SJSA1 (cell line): ENCODE measurements around the gene PSD2. TPM values are rescaled to one million over a fixed set of nuclear protein-coding genes. Genes with fewer than 3 reads are reported as not detected.

ENCODE experiments used
- DNase-seq, 2 experiments: peaks; one replicate each; pipeline ENCODE4 v3.0.0-alpha.2; 2015 to 2020; ENCODE audit warnings: low spot score in 2 of 2, low read depth in 1 of 2
- H3K27ac ChIP-seq: fragments of 250-450 bp; sonication (Bioruptor Pico); 2 replicates; pipeline ENCODE4 v1.5.1; 2020; ENCODE audit warnings: mild to moderate bottlenecking, moderate library complexity
- H3K27me3 ChIP-seq: fragments of 250-450 bp; sonication (Bioruptor Pico); replicated peaks from 2 replicates; pipeline ENCODE4 v1.5.1; 2020; ENCODE audit warnings: mild to moderate bottlenecking, moderate library complexity
- H3K36me3 ChIP-seq: fragments of 250-450 bp; sonication (Bioruptor Pico); 2 replicates; pipeline ENCODE4 v1.5.1; 2020; ENCODE audit warnings: mild to moderate bottlenecking
- H3K4me1 ChIP-seq: fragments of 250-450 bp; sonication (Bioruptor Pico); replicated peaks from 2 replicates; pipeline ENCODE4 v1.6.1; 2021; ENCODE audit warnings: mild to moderate bottlenecking
- H3K4me3 ChIP-seq: fragments of 250-450 bp; sonication (Bioruptor Pico); 2 replicates; pipeline ENCODE4 v1.5.1; 2020; ENCODE audit warnings: mild to moderate bottlenecking
- H3K9me3 ChIP-seq: fragments of 250-450 bp; sonication (Bioruptor Pico); replicated peaks from 2 replicates; pipeline ENCODE4 v1.5.1; 2020; ENCODE audit warnings: mild to moderate bottlenecking
- total RNA-seq: library from RNA; depleted of rRNA; stranded (reverse); fragments of >200 nt; shearing (Covaris generic); gene quantifications from 2 replicates; pipeline ENCODE4 v1.2.3, GENCODE V29; 2014

Gene PSD2
- total RNA-seq, 1 experiment from 2014 or later = 0.03 TPM

- no peaks in the 10 kb centered on the region for H3K36me3 ChIP-seq
- H3K27ac ChIP-seq = no peak overlapping the region
- no peak overlapping the region for H3K4me3 ChIP-seq
- no peaks in the 10 kb centered on the region for H3K9me3 ChIP-seq
- peaks cover 13% of the 10 kb centered on the region for H3K4me1 ChIP-seq
- DNase-seq = no peak
- H3K27me3 ChIP-seq = no peaks in the 10 kb centered on the region
These were observed 24.9 kb upstream of the PSD2 start for GRCh38 chr5:139770722-139771121.

GRCh38 chr5:139772089-139772791 is 23.4 kb upstream of the PSD2 start:
- no peak for DNase-seq
- H3K4me3 ChIP-seq = no peak overlapping the region
- H3K27ac ChIP-seq = no peak overlapping the region
- H3K9me3 ChIP-seq = no peaks in the 10 kb centered on the region
- H3K36me3 ChIP-seq = no peaks in the 10 kb centered on the region
- H3K27me3 ChIP-seq = no peaks in the 10 kb centered on the region
- H3K4me1 ChIP-seq = peaks cover 9% of the 10 kb centered on the region

- DNase-seq = no peak
- Histone ChIP-seq H3K4me1 (peaks cover 9% of the 10 kb centered on the region), H3K4me3 (no peak overlapping the region), H3K36me3 (no peaks in the 10 kb centered on the region), H3K27ac (no peak overlapping the region), H3K27me3 (no peaks in the 10 kb centered on the region), H3K9me3 (no peaks in the 10 kb centered on the region)
These were observed 22.5 kb upstream of the PSD2 start for GRCh38 chr5:139772927-139773690.

- Histone ChIP-seq H3K4me3 (no peak overlapping the region), H3K36me3 (no peaks in the 10 kb centered on the region), H3K27me3 (0 out of 2 replicates have a peak, but pooled peaks cover 9% of the 10 kb centered on the region), H3K9me3 (no peaks in the 10 kb centered on the region), H3K4me1 (peaks cover 9% of the 10 kb centered on the region), H3K27ac (no peak overlapping the region)
- DNase-seq = peak; percentile 54 to 87
These were observed 20.5 kb upstream of the PSD2 start for GRCh38 chr5:139774980-139775661.

- H3K27ac ChIP-seq = no peak overlapping the region
- no peak for DNase-seq
- peaks cover 9% of the 10 kb centered on the region for H3K4me1 ChIP-seq
- no peak overlapping the region for H3K4me3 ChIP-seq
- H3K9me3 ChIP-seq = no peaks in the 10 kb centered on the region
- peaks cover 12% of the 10 kb centered on the region; the same call in 1 of the 2 replicates for H3K27me3 ChIP-seq
- H3K36me3 ChIP-seq = no peaks in the 10 kb centered on the region
These were observed 19.7 kb upstream of the PSD2 start for GRCh38 chr5:139775872-139776271.

GRCh38 chr5:139776861-139777260 is 18.7 kb upstream of the PSD2 start:
- Histone ChIP-seq H3K9me3 (no peaks in the 10 kb centered on the region), H3K27me3 (peaks cover 14% of the 10 kb centered on the region; the same call in 1 of the 2 replicates), H3K27ac (no peak overlapping the region), H3K36me3 (no peaks in the 10 kb centered on the region), H3K4me3 (no peak overlapping the region), H3K4me1 (peaks cover 9% of the 10 kb centered on the region)
- DNase-seq = no peak

- Histone ChIP-seq H3K27me3 (peaks cover 17% of the 10 kb centered on the region; the same call in 1 of the 2 replicates), H3K27ac (no peak overlapping the region), H3K4me1 (0 out of 2 replicates have a peak, but pooled peaks cover 3% of the 10 kb centered on the region), H3K4me3 (no peak overlapping the region), H3K9me3 (no peaks in the 10 kb centered on the region), H3K36me3 (no peaks in the 10 kb centered on the region)
- DNase-seq = no peak
These were observed 12.1 kb upstream of the PSD2 start for GRCh38 chr5:139783436-139783965.

- H3K27ac ChIP-seq = no peak overlapping the region
- no peaks in the 10 kb centered on the region for H3K9me3 ChIP-seq
- H3K27me3 ChIP-seq = peaks cover 11% of the 10 kb centered on the region
- H3K36me3 ChIP-seq = no peaks in the 10 kb centered on the region
- no peak overlapping the region for H3K4me3 ChIP-seq
- H3K4me1 ChIP-seq = 0 out of 2 replicates have a peak, but pooled peaks cover 3% of the 10 kb centered on the region
- DNase-seq = no peak
These were observed 11.1 kb upstream of the PSD2 start for GRCh38 chr5:139784488-139784887.

- H3K27ac ChIP-seq = no peak overlapping the region
- DNase-seq = no peak
- H3K36me3 ChIP-seq = no peaks in the 10 kb centered on the region
- no peak overlapping the region; the same call in 1 of the 2 replicates for H3K4me3 ChIP-seq
- H3K9me3 ChIP-seq = no peaks in the 10 kb centered on the region
- H3K27me3 ChIP-seq = peaks cover 4% of the 10 kb centered on the region; the same call in 1 of the 2 replicates
- 0 out of 2 replicates have a peak, but pooled peaks cover 3% of the 10 kb centered on the region for H3K4me1 ChIP-seq
These were observed 8.4 kb upstream of the PSD2 start for GRCh38 chr5:139787257-139787567.

- Histone ChIP-seq H3K27ac (no peak overlapping the region), H3K4me3 (peak overlapping the region; percentile 42), H3K4me1 (0 out of 2 replicates have a peak, but pooled peaks cover 3% of the 10 kb centered on the region), H3K27me3 (peaks cover 8% of the 10 kb centered on the region; the same call in 1 of the 2 replicates), H3K9me3 (no peaks in the 10 kb centered on the region), H3K36me3 (no peaks in the 10 kb centered on the region)
- peak; percentile 92 to 95 for DNase-seq
These were observed 7.9 kb upstream of the PSD2 start for GRCh38 chr5:139787568-139788293.

GRCh38 chr5:139788294-139788910 is 7.2 kb upstream of the PSD2 start:
- Histone ChIP-seq H3K36me3 (no peaks in the 10 kb centered on the region), H3K27ac (no peak overlapping the region), H3K4me1 (0 out of 2 replicates have a peak, but pooled peaks cover 3% of the 10 kb centered on the region), H3K27me3 (peaks cover 15% of the 10 kb centered on the region), H3K4me3 (no peak overlapping the region), H3K9me3 (no peaks in the 10 kb centered on the region)
- no peak for DNase-seq

- no peaks in the 10 kb centered on the region for H3K36me3 ChIP-seq
- H3K27ac ChIP-seq = no peak overlapping the region
- no peak overlapping the region for H3K4me3 ChIP-seq
- peaks cover 24% of the 10 kb centered on the region for H3K27me3 ChIP-seq
- no peak for DNase-seq
- H3K4me1 ChIP-seq = 0 out of 2 replicates have a peak, but pooled peaks cover 3% of the 10 kb centered on the region
- H3K9me3 ChIP-seq = no peaks in the 10 kb centered on the region
These were observed 6.3 kb upstream of the PSD2 start for GRCh38 chr5:139789116-139789844.
